GM19452 (cell line): ENCODE measurements around the gene INPP5A.
"Not testable (repeated sequence)": the region's sequence is repeated elsewhere in the genome, so short reads cannot be mapped to it uniquely, and the experiment has no call there.

Source experiments
- ATAC-seq: cut with Tn5 transposase; IDR thresholded peaks from one replicate; pipeline ENCODE4 v1.9.1; 2021; ENCODE audit not compliant: unreplicated experiment

Gene INPP5A

GRCh38 chr10:132670546-132671227 is 133.1 kb downstream of the INPP5A start:
- no peak for ATAC-seq

GRCh38 chr10:132671228-132672154 is 133.9 kb downstream of the INPP5A start:
- no peak for ATAC-seq

- ATAC-seq = not testable (repeated sequence)
Observed at GRCh38 chr10:132673746-132674145, 136.2 kb downstream of the INPP5A start.

DNA sequence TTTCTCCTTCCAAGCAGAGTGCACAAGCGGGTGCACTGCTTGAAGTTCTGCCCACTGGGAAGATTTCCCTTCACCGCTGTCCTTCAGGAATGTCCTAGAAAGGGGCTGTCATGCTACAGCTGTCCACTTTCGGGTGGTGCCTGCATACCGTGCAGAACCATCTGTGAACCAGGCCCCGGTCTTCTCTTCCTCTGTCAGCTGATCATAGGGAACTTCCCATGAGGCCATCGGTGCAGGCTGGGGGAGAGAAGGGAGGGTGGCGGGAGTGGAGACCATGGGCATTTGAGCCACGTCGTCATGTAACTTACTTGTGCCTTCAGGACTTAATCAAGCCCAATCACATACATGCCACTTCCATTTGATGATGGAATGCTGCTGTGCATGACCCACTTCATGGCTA is 136.7 kb downstream of the INPP5A start:
- ATAC-seq = no peak

GRCh38 chr10:132675031-132675740 is 137.6 kb downstream of the INPP5A start:
- ATAC-seq = no peak

GRCh38 chr10:132676193-132676891 is 138.8 kb downstream of the INPP5A start:
- no peak for ATAC-seq

- ATAC-seq = no peak
Observed at GRCh38 chr10:132677096-132677472, 139.5 kb downstream of the INPP5A start.

- no peak for ATAC-seq
Observed at GRCh38 chr10:132677473-132678227, 140.1 kb downstream of the INPP5A start.

DNA sequence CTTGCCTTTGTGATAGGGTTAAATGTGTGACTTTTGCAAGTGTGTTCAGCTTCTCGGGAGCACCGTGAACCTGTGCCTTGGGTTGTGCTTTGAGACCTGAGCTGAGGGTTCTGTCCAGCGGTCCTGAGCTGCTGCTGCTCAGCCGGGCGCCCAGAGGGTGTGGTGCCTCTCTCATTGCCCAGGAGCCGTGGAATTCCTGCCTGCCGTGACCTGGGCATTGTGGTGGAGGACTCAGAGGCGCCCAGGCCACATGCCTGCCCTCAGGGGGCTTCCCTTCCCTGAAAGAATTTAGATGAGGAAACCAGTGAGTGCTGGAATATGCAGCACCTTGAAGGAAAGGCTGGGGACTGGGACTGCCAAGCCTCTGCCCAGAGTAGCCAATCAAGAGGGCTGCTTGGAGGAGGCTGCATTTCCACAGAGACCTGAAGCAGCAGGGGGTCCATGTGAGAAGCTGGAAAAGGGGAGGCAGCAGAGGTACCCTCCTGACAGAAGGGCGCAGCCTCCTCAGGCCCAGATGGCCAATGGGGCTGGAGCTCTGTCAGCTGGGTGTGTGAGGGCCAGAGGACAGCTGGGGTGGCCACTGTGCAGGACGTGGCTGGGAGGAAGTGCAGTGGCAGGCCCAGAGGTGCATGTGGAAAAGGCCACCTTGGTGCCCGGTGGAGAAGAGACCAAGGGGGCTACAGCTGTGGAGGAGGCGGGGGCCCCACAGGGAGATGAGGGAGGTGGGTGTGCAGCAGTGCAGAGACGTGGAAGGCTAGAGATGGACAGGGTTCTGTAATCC is 141.0 kb downstream of the INPP5A start:
- no peak for ATAC-seq

DNA sequence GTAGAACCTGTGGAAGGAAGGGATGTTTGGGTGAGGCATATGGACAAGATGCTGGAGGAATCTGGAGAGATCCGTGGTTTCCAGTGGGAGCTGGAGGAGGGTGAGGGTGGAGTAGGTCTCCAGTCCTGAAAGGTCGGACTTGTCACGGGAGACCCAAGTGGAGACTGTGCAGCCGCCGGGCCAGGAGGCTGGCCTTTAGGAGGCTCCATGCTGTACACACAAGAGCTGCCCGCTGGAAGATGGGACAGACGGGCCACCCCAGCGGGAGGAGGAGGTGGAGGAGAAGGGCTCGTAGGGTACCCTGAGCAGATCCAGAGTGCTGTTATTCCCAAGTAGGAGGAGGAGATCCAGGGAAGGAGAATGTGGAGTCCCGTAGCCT is 141.6 kb downstream of the INPP5A start:
- no peak for ATAC-seq

- no peak for ATAC-seq
Observed at GRCh38 chr10:132679640-132680039, 142.1 kb downstream of the INPP5A start.

DNA sequence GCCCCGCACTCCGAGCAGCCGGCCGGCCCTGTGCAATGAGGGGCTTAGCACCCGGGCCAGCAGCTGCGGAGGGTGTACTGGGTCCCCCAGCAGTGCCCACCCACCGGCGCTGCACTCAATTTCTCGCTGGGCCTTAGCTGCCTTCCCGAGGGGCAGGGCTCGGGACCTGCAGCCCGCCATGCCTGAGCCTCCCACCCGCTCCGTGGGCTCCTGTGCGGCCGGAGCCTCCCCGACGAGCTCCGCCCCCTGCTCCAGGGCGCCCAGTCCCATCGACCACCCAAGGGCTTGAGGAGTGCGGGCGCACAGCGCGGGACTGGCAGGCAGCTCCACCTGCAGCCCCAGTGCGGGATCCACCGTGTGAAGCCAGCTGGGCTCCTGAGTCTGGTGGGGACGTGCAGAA is 143.2 kb downstream of the INPP5A start:
- not testable (repeated sequence) for ATAC-seq

DNA sequence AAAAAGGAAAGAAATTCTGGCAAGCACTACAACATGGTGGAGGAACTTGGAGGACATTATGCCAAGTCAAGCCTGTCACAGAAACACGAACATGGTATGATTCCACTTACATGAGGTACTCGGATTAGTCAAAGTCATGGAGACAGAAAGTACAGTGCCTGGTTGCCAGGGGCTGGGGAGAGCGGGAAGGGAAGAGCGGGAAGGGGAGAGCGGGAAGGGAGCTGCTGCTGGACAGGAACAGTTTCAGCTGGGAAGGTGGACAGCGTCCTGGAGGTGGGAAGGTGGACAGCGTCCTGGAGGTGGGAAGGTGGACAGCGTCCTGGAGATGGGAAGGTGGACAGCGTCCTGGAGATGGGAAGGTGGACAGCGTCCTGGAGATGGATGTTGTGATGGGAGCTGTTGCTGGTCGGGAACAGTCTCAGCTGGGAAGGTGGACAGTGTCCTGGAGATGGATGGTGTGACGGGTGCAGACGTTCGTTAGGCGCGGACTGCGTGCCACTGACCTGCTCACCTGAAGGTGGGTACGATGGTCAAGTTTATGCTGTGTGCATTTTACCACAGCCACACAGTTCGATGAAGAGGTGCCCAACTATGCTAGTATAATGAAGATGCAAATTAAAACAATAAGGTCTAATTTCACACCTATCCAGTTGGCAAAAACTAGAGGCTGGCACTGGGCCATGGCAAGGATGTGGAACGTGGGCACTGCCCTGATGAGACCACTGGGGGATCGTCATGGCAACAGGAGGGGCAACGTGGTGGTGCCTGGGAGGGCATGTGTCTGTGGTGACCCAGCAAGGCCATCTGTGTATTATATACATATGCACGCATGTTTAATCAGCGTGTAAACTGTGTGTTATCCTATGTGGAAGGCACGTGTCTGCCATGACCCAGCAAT is 144.5 kb downstream of the INPP5A start:
- no peak for ATAC-seq

- ATAC-seq = peak; percentile 81
Observed at GRCh38 chr10:132684164-132684891, 146.7 kb downstream of the INPP5A start.

GRCh38 chr10:132685101-132685891 is 147.7 kb downstream of the INPP5A start:
- ATAC-seq = no peak

GRCh38 chr10:132685921-132686680 is 148.5 kb downstream of the INPP5A start:
- ATAC-seq = no peak
